Stimulated activated CD4-positive, alpha-beta T cell treated with anti-CD3 and anti-CD28 coated beads, Interleukin-4, amount 100 ng/mL, for 1 hour (primary cell): ENCODE results near the gene KLHL2.
"Not testable (repeated sequence)": the region's sequence is repeated elsewhere in the genome, so short reads cannot be mapped to it uniquely, and the experiment has no call there.

Source experiments
- DNase-seq: peaks from one replicate; pipeline ENCODE4 v3.0.0-alpha.2; 2020

The KLHL2 gene

GRCh38 chr4:165236852-165237251, 29.5 kb downstream of the KLHL2 start:
- DNase-seq: not testable (repeated sequence)

GRCh38 chr4:165238041-165238640, 30.8 kb downstream of the KLHL2 start:
- DNase-seq: not testable (repeated sequence)

DNA sequence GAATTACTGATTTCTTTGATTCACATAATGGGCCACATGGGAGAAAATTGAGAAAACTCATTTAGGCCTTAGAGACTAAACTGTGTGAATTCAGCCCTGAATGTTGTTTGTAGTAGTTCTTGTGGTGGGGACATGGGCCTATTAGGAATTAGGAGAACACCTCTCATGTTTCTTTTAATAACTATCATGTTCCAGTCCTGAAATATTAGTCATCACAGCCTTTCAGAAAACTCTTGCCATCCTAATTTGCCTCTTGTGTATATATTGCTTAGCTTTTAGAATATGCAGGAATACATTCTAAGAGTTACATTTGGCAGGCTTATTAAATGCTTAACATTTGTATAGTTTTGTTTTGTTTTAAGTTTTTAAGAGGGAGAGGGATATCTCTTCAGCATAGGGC, 33.4 kb downstream of the KLHL2 start:
- not testable (repeated sequence) for DNase-seq

DNA sequence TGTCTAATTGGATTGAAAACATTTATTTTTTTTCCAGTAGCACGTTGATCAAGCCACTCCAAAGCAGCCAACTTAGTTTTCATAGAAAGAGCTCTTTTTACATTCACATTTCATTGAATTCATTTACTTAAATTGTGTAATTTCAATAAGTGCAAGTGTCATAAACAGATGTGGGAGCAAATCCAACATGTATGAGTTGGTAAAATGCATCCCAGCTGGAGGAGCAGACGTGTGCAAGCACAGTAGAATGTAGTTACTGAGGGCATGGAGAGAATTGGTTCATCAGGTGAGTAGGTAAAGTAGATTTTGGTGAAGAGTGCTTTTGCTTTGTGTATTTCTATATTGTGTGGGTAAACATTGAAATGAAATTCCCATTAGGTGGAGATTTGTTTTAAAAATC, 36.8 kb downstream of the KLHL2 start:
- DNase-seq: not testable (repeated sequence)

DNA sequence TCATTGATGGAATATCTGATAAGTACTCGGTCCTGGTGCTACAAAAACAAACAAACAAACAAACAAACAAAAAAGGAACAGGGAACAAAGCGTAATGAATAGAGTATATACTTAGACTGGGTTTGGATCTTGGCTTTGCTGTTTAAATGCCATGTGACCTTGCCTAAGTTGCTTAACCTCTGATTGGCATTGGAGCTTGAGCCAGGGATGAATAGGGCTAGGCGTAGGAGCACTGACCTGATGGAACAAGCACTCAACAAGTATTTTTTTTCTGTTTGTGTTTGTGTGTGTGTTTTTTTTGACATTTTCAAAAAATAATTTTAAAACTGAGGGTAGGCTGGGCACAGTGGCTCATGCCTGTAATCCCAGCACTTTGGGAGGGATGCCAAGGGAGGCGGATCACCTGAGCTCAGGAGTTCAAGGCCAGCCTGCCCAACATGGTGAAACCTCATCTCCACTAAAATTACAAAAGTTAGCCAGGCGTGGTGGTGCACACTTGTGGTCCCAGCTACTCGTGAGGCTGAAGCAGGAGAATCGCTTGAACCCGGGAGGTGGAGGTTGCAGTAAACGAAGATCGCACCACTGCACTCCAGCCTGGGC, 37.3 kb downstream of the KLHL2 start:
- not testable (repeated sequence) for DNase-seq

GRCh38 chr4:165248102-165248501, 40.7 kb downstream of the KLHL2 start:
- no peak for DNase-seq

DNA sequence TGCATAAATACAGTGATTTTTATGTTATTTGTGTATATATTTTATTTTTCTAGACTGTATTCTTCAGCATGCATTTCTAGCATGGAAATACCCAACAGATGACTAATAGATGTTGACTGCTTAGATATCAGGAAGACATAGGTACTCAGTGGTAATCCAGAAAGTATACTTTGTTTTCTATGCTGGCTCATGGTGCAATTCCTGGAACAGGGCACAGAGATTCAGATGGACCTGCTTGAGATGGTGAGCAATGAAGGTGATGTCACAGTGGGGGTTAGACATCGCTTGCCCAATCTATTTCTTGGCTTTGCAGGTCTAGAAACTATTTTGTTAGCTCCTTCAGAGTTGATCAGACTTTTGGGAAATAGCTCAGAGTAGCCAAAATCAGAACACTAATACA, 41.5 kb downstream of the KLHL2 start:
- DNase-seq: not testable (repeated sequence)

GRCh38 chr4:165254771-165255170, 47.4 kb downstream of the KLHL2 start:
- DNase-seq: not testable (repeated sequence)

DNA sequence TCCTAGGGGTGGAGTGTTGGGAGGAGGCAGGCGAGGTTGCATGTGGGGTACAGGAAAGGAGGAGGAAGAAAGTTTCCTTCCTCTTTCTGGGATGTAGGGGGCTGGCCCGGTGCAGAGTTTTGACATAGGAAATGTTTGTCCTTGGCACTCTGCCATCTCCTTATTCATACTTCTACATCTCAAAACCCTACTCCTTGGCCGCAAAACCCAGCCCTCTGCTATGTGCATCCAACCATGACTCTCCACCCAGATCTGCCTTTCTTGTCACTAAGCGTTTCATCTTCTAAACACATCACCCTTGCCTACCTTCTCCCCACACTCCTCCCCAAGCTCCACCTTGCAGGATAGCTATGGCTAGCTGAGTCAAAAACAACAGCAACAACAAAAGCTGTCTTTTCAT, 48.1 kb downstream of the KLHL2 start:
- DNase-seq: peak; percentile 32

DNA sequence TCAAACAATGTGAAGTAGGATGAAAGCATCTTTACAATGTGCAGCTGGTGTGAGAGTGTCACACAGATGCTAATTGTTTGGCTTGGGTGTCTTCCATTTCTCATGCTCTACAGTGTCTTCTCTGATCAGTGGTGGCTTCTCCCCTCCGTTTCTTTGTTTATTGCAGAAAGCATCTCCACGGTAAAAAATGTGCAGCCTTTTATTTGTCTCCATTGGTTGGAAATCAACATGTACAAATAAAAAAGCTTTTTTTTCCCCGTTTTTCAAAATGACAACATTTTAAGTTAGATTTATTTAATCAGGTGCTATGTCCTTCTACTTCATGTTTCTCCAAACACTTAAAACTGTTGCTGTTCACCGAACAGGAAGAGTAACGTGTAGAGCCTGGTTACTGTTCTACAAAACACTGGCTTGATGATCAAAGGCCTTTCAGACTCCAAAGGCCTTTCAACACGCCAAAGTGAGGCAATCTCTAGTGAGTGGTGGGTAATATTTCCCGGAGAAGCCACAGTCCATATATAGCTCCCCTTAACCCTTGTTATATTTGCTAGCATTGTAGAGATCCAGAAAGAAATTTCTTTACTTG, 48.8 kb downstream of the KLHL2 start:
- not testable (repeated sequence) for DNase-seq

GRCh38 chr4:165259776-165260175, 52.4 kb downstream of the KLHL2 start:
- not testable (repeated sequence) for DNase-seq

DNA sequence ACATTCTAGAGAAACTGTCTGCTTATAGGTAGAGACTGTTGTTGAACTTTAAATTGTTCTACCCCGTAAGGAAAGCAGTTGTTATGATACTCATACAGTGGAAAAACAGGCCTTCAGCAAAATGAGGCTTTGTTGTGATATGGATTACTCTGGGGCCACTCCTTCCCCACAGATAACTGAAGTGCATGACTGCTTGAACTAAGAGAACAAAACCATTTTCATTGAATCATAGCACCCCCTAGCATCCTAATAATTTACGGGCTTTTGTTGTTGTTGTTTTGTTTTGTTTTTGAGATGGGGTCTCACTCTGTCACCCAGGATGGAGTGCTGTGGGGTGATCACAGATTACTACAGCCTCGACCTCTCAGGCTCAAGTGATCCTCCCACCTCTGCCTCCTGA, 54.9 kb downstream of the KLHL2 start:
- not testable (repeated sequence) for DNase-seq

- DNase-seq: not testable (repeated sequence)
Measured at GRCh38 chr4:165263466-165263865, 56.1 kb downstream of the KLHL2 start.

- DNase-seq: not testable (repeated sequence)
Measured at GRCh38 chr4:165269931-165270330, 62.6 kb downstream of the KLHL2 start.

GRCh38 chr4:165273443-165273842, 66.1 kb downstream of the KLHL2 start:
- DNase-seq: not testable (repeated sequence)

DNA sequence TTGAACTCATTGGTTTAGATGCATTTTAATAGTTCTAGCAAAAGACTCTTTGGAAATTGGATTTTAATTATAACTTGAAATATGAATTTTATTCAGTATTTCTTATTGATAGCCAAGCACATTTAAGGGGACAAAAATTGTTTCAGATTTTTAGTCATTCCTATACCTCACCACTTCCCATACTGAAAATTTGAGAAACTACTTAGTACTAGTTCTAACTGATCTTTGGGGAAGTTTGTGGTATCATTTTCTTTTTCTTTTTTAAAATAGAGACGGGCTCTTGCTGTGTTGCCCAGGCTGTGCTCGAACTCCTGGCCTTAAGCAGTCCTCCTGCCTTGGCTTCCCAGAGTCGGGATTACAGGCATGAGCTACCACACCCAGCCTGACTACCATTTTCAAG, 68.0 kb downstream of the KLHL2 start:
- not testable (repeated sequence) for DNase-seq

- DNase-seq: not testable (repeated sequence)
Measured at GRCh38 chr4:165279531-165279930, 72.2 kb downstream of the KLHL2 start.

GRCh38 chr4:165284697-165285096, 77.3 kb downstream of the KLHL2 start:
- not testable (repeated sequence) for DNase-seq

GRCh38 chr4:165286619-165287340, 79.4 kb downstream of the KLHL2 start:
- DNase-seq: not testable (repeated sequence)

GRCh38 chr4:165288226-165288625, 80.9 kb downstream of the KLHL2 start:
- DNase-seq: no peak

DNA sequence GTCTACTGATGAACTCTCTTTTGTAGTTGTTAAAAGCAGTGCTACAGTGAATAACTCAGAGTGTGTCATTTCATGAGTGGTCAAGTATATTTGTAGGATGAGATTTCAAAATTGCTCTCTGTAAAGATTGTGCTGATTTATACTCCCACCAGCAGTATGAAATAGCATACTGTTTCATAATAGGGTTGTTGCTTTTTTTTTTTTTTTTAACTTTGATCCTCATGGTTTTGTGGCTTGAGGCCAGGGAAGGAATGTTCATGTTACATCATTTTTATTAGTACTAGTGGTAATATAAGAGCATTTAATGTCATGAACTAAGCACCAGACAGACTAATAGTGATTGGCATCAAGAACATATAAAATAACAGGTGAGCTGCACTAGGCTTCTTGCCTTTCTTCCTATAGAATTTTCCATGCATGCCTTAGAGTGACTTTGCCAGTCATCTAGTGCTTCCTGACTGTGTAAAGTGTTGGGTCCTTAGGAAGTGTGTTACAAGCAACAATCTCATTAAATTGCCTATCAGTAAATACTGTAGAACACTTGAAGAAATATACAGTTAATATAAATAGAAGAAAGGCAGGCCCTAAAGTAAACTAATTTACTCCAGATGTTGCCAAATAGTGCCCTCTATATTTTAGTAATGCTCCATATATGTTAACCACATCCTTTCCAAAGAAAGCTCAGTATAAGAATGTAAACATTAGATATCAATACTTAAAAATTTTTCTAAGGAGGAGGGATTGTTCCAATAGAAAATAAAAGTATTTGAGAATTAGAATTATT, 81.5 kb downstream of the KLHL2 start:
- no peak for DNase-seq

DNA sequence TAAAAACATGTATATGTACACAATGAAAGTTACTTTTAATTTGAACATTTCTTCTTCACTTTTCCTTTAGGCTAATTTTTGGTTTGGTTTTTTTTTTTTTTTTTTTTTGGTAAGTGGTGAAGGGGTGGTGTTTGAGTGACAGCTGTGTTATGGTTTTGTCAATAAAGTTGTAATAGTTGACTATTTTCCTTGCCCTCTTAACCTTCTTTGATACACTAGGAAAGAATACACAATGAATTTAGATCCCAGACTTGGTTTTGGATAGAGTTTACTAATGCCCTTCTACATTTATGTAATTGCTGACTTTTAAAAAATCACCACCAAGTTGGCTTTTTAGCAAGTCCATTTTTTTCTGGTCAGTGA, 82.0 kb downstream of the KLHL2 start:
- no peak for DNase-seq

- no peak for DNase-seq
Measured at GRCh38 chr4:165293061-165293460, 85.7 kb downstream of the KLHL2 start.
